Astrocyte (in vitro differentiated cells and primary cell): Measurements from ENCODE around the gene PXDN.

Experiments
- CTCF ChIP-seq: IDR thresholded peaks from 2 replicates; pipeline ENCODE4 v1.5.1; 2011; ENCODE audit warnings: low read depth, mild to moderate bottlenecking, inconsistent platforms, low read length, moderate library complexity; ENCODE audit not compliant: insufficient read depth
- EZH2 ChIP-seq: IDR thresholded peaks from 2 replicates; pipeline ENCODE4 v1.6.1; 2012; ENCODE audit warnings: mild to moderate bottlenecking, low read length, inconsistent platforms; ENCODE audit not compliant: insufficient read depth

GRCh38 chr2:1774929-1775328 is 30.6 kb upstream of the PXDN start:
- TF ChIP-seq EZH2 (no peak), CTCF (no peak)
